GM23248 (cell line): ENCODE measurements around the gene CRYGD. TPM values are rescaled to one million over a fixed set of nuclear protein-coding genes. Genes with fewer than 3 reads are reported as not detected.

Experiments used
- DNase-seq: peaks from one replicate; pipeline ENCODE4 v3.0.0-alpha.2; 2015
- H2AFZ ChIP-seq: fragments of 200-600 bp; sonication (generic); 2 replicates; pipeline ENCODE4 v1.6.1; 2016; ENCODE audit warnings: antibody characterized with exemption
- H3F3A ChIP-seq: fragments of 200-600 bp; sonication (generic); 2 replicates; pipeline ENCODE4 v1.6.1; 2016; ENCODE audit warnings: mild to moderate bottlenecking, antibody characterized with exemption, mixed run types; ENCODE audit not compliant: insufficient read depth
- H3K27ac ChIP-seq: fragments of 200-600 bp; sonication (generic); 2 replicates; pipeline ENCODE4 v1.5.1; 2016; ENCODE audit warnings: mild to moderate bottlenecking
- H3K27me3 ChIP-seq: fragments of 200-600 bp; sonication (generic); replicated peaks from 2 replicates; pipeline ENCODE4 v1.6.1; 2016; ENCODE audit warnings: mild to moderate bottlenecking; ENCODE audit not compliant: insufficient read depth
- H3K36me3 ChIP-seq: fragments of 200-600 bp; sonication (generic); 2 replicates; pipeline ENCODE4 v1.6.1; 2016; ENCODE audit warnings: low read depth, mild to moderate bottlenecking
- H3K4me1 ChIP-seq: fragments of 200-600 bp; sonication (generic); 2 replicates; pipeline ENCODE4 v1.6.1; 2016; ENCODE audit warnings: mild to moderate bottlenecking; ENCODE audit not compliant: insufficient read depth
- H3K4me2 ChIP-seq: fragments of 200-600 bp; sonication (generic); one replicate; pipeline ENCODE4 v1.6.1; 2016; ENCODE audit warnings: mild to moderate bottlenecking; ENCODE audit not compliant: unreplicated experiment
- H3K4me3 ChIP-seq: fragments of 200-600 bp; sonication (generic); 2 replicates; pipeline ENCODE4 v1.5.1; 2016; ENCODE audit warnings: mild to moderate bottlenecking
- H3K79me2 ChIP-seq: fragments of 200-600 bp; sonication (generic); 2 replicates; pipeline ENCODE4 v1.6.1; 2016; ENCODE audit warnings: mild to moderate bottlenecking; ENCODE audit not compliant: insufficient read depth
- H3K9ac ChIP-seq: fragments of 200-600 bp; sonication (generic); 2 replicates; pipeline ENCODE4 v1.6.1; 2016; ENCODE audit warnings: mild to moderate bottlenecking
- H3K9me2 ChIP-seq: fragments of 200-600 bp; sonication (generic); 2 replicates; pipeline ENCODE4 v1.6.1; 2016; ENCODE audit warnings: mixed run types, mild to moderate bottlenecking, moderate library complexity; ENCODE audit not compliant: insufficient read depth
- H3K9me3 ChIP-seq: fragments of 200-600 bp; sonication (generic); one replicate; pipeline ENCODE4 v1.6.1; 2017; ENCODE audit warnings: low read depth
- H4K20me1 ChIP-seq: fragments of 200-600 bp; sonication (generic); 2 replicates; pipeline ENCODE4 v1.6.0; 2016; ENCODE audit not compliant: insufficient read depth
- EZH2 ChIP-seq: fragments of 200-600 bp; sonication (generic); IDR thresholded peaks from 2 replicates; pipeline ENCODE4 v1.6.1; 2018; ENCODE audit warnings: antibody characterized with exemption, mild to moderate bottlenecking; ENCODE audit not compliant: insufficient read depth, poor library complexity, severe bottlenecking
- EZH2phosphoT487 ChIP-seq: fragments of 200-600 bp; sonication (generic); IDR thresholded peaks from 2 replicates; pipeline ENCODE4 v1.6.1; 2018; ENCODE audit warnings: antibody characterized with exemption, moderate library complexity, mild to moderate bottlenecking, low read depth; ENCODE audit not compliant: insufficient read depth
- WGBS, 2 experiments: methylation state at CpG; one replicate each; pipeline ENCODE4 v1.1.6; 2015 to 2017; ENCODE audit warnings: low lambda C conversion rate in 2 of 2, low coverage in 1 of 2; ENCODE audit errors: missing lambda C conversion rate in 2 of 2; 5-methylcytosine and 5-hydroxymethylcytosine counted together
- in situ Hi-C: fragments of 300-500 bp; cut with MboI; formaldehyde crosslinking; loops from 2 replicates; pipeline ENCODE4 v1.15.0; 2020
- polyA plus RNA-seq: library from polyadenylated mRNA; unstranded; fragments of >200 nt; fragmentation: Nextera tagmentation; extraction: Ambion mirVana; gene quantifications from 2 replicates; pipeline ENCODE4 v1.2.1, GENCODE V29; 2016
- total RNA-seq: library from RNA; depleted of rRNA; stranded (reverse); fragments of >200 nt; shearing (Covaris generic); gene quantifications from 2 replicates; pipeline ENCODE4 v1.2.3, GENCODE V29; 2014

Gene CRYGD
- total and polyA plus RNA-seq, 2 experiments from 2014 or later, result not detected

GRCh38 chr2:208097313-208097712, 27.0 kb downstream of the CRYGD start:
- H3K9me3 ChIP-seq, result no peaks in the 10 kb centered on the region
- 52 to 58% methylated on average over 3 of the region's 3 CpGs for WGBS, 2 experiments

GRCh38 chr2:208096080-208096479, 28.2 kb downstream of the CRYGD start:
- no peaks in the 10 kb centered on the region for H3K79me2 ChIP-seq
- in situ Hi-C loops, result no loop called here
- 0 out of 2 replicates have a peak, but pooled peaks cover 7% of the 10 kb centered on the region for H3K4me1 ChIP-seq
- H3K36me3 ChIP-seq, result no peaks in the 10 kb centered on the region
- DNase-seq, result no peak
- H3F3A ChIP-seq, result no peaks in the 10 kb centered on the region
- no peak overlapping the region for H3K4me3 ChIP-seq
- H3K27me3 ChIP-seq, result peaks cover 26% of the 10 kb centered on the region
- no peaks in the 10 kb centered on the region for H3K9me2 ChIP-seq
- H2AFZ ChIP-seq, result no peak overlapping the region
- WGBS, 2 experiments, result 51 to 57% methylated on average over 3 of the region's 3 CpGs
- no peak for TF ChIP-seq EZH2
- TF ChIP-seq EZH2phosphoT487, result no peak
- H3K27ac ChIP-seq, result no peak overlapping the region
- H3K9ac ChIP-seq, result no peak overlapping the region
- H3K9me3 ChIP-seq, result no peaks in the 10 kb centered on the region
- H3K4me2 ChIP-seq, result no peak overlapping the region
- H4K20me1 ChIP-seq, result no peaks in the 10 kb centered on the region

More at GRCh38 chr2:208097313-208097712, 27.0 kb downstream of the CRYGD start:
- Histone ChIP-seq H3F3A (no peaks in the 10 kb centered on the region), H3K36me3 (no peaks in the 10 kb centered on the region), H2AFZ (no peak overlapping the region), H3K4me3 (no peak overlapping the region), H3K9me2 (no peaks in the 10 kb centered on the region), H3K9ac (no peak overlapping the region), H3K4me1 (0 out of 2 replicates have a peak, but pooled peaks cover 7% of the 10 kb centered on the region), H4K20me1 (no peaks in the 10 kb centered on the region), H3K27ac (no peak overlapping the region), H3K4me2 (no peak overlapping the region), H3K27me3 (peaks cover 23% of the 10 kb centered on the region), H3K79me2 (no peaks in the 10 kb centered on the region)
- in situ Hi-C loops, result no loop called here
- no peak for DNase-seq
- TF ChIP-seq EZH2 (no peak), EZH2phosphoT487 (no peak)

GRCh38 chr2:208093128-208093527, 31.2 kb downstream of the CRYGD start:
- DNase-seq, result no peak
- Histone ChIP-seq H2AFZ (no peak overlapping the region), H3K36me3 (no peaks in the 10 kb centered on the region), H3K9me3 (no peaks in the 10 kb centered on the region), H3K27me3 (peaks cover 31% of the 10 kb centered on the region), H3K4me2 (no peak overlapping the region), H3K9me2 (no peaks in the 10 kb centered on the region), H3K27ac (no peak overlapping the region), H3K4me1 (0 out of 2 replicates have a peak, but pooled peaks cover 7% of the 10 kb centered on the region), H4K20me1 (no peaks in the 10 kb centered on the region), H3K4me3 (no peak overlapping the region), H3K79me2 (no peaks in the 10 kb centered on the region), H3K9ac (no peak overlapping the region), H3F3A (no peaks in the 10 kb centered on the region)
- no peak for TF ChIP-seq EZH2phosphoT487
- TF ChIP-seq EZH2, result no peak
- in situ Hi-C loops, result no loop called here

GRCh38 chr2:208092093-208092832, 32.1 kb downstream of the CRYGD start:
- H2AFZ ChIP-seq, result no peak overlapping the region
- 0 out of 2 replicates have a peak, but pooled peaks cover under 1% of the 10 kb centered on the region for H3K4me1 ChIP-seq
- DNase-seq, result no peak
- no peak overlapping the region for H3K4me2 ChIP-seq
- H4K20me1 ChIP-seq, result no peaks in the 10 kb centered on the region
- no peaks in the 10 kb centered on the region for H3K9me2 ChIP-seq
- TF ChIP-seq EZH2phosphoT487 (no peak), EZH2 (no peak)
- no peaks in the 10 kb centered on the region for H3K9me3 ChIP-seq
- no peaks in the 10 kb centered on the region for H3K79me2 ChIP-seq
- no peak overlapping the region for H3K4me3 ChIP-seq
- H3K9ac ChIP-seq, result no peak overlapping the region
- 77% methylated on average over 1 of the region's 1 CpG for WGBS, 2 experiments
- H3K27me3 ChIP-seq, result peaks cover 31% of the 10 kb centered on the region
- in situ Hi-C loops, result no loop called here
- H3K36me3 ChIP-seq, result no peaks in the 10 kb centered on the region
- H3K27ac ChIP-seq, result no peak overlapping the region
- H3F3A ChIP-seq, result no peaks in the 10 kb centered on the region
